Adrenal gland (tissue), 12 donors: ENCODE measurements around the gene CEACAM8. TPM values are rescaled to one million over a fixed set of nuclear protein-coding genes. Genes with fewer than 3 reads are reported as not detected.

Experiments
- DNase-seq, 7 donors: peaks; one replicate each; pipeline ENCODE4 v3.0.0-alpha.2; 2019 to 2020
- H3K27ac ChIP-seq, 5 donors: fragments of 200-600 bp; sonication (generic) in 4 of 5; 1 replicate in 3 of 5; 2 replicates in 2 of 5; pipeline versions ENCODE4 v1.5.1 to v1.8.0; 2016 to 2020; ENCODE audit warnings: mild to moderate bottlenecking in 1 of 5
- H3K27me3 ChIP-seq: fragments of 200-600 bp; 2 replicates; pipeline ENCODE4 v1.8.0; 2021
- H3K36me3 ChIP-seq, 2 donors: fragments of 200-600 bp; replicated peaks in 1 of 2; 1 replicate in 1 of 2; 2 replicates in 1 of 2; pipeline versions ENCODE4 v1.5.1 to v1.8.0; 2018 to 2022
- H3K4me1 ChIP-seq, 2 donors: fragments of 200-600 bp; replicated peaks in 1 of 2; 1 replicate in 1 of 2; 2 replicates in 1 of 2; pipeline versions ENCODE4 v1.5.1 to v1.8.0; 2018 to 2021
- H3K4me3 ChIP-seq, 4 donors: fragments of 200-600 bp; sonication (generic) in 3 of 4; one replicate each; pipeline ENCODE4 v1.5.1; 2016 to 2018
- H3K9me3 ChIP-seq, 3 donors: fragments of 200-600 bp; sonication (generic) in 1 of 3; replicated peaks in 1 of 3; 1 replicate in 2 of 3; 2 replicates in 1 of 3; pipeline versions ENCODE4 v1.5.1 to v1.8.0; 2016 to 2021
- CTCF ChIP-seq, 6 experiments: fragments of 450-650 bp in 4 of 6; fragments of 200-600 bp in 2 of 6; sonication (generic) in 1 of 6; IDR thresholded peaks; 1 replicate in 5 of 6; 2 replicates in 1 of 6; pipeline versions ENCODE4 v1.5.1 to v1.8.0; 2016 to 2021; ENCODE audit warnings: antibody characterized with exemption in 6 of 6, mild to moderate bottlenecking in 2 of 6, moderate library complexity in 1 of 6
- POLR2A ChIP-seq, 2 donors: fragments of 450-650 bp; IDR thresholded peaks; one replicate each; pipeline ENCODE4 v1.6.1; 2017; ENCODE audit warnings: antibody characterized with exemption in 2 of 2, mild to moderate bottlenecking in 2 of 2, moderate library complexity in 1 of 2
- WGBS, 4 donors: extraction: QIAGEN DNeasy Blood & Tissue Kit in 2 of 4; methylation state at CpG; one replicate each; pipeline versions ENCODE4 v1.1.5 to v1.1.7; 2013 to 2017; 5-methylcytosine and 5-hydroxymethylcytosine counted together
- intact Hi-C, 2 donors: fragments of 100-400 bp; cut with DNase I; formaldehyde crosslinking; loops; one replicate each; pipeline versions ENCODE4 v1.14.1 to v1.15.0; 2022 to 2023
- polyA plus RNA-seq, 3 donors: library from polyadenylated mRNA; stranded (reverse); fragments of 200-250 nt in 2 of 3; fragments of 350-450 nt in 1 of 3; fragmentation: Illumina TruSeq in 1 of 3; extraction: RNeasy Lipid Tissue Mini Kit (QIAGEN cat#74804) in 1 of 3; gene quantifications; one replicate each; pipeline ENCODE4 v1.2.3, GENCODE V29; 2013 to 2014
- total RNA-seq, 9 donors: library from RNA; depleted of rRNA in 4 of 9; stranded (reverse); fragments of >200 nt in 4 of 9; fragments of 120-200 nt in 1 of 9; fragmentation: NEBNext Ultra II Directional in 1 of 9; extraction: Animal tissue kit (Norgen Biotek cat#: 25700) in 1 of 9; gene quantifications; one replicate each; pipeline versions ENCODE4 v1.1.0 to v1.2.4, GENCODE V29; 2013 to 2023
- donor health status: healthy with polysubstance abuse.
- donor health status: Bipolar disorder and iron deficiency.
- donor health status: DM: yes; HTN: yes; CAD: no.
- donor health status: DM: no; HTN: no; CAD: no.
- donor health status: DM: no; HTN: no; CAD: no.
- donor health status: DM: yes; HTN: yes; CAD: no.

The CEACAM8 gene
- total and polyA plus RNA-seq, 12 donors = 0.17 TPM; not detected in 11

- Histone ChIP-seq H3K36me3 (no peaks in the 10 kb centered on the region), H3K27me3 (no peaks in the 10 kb centered on the region), H3K9me3 (no peaks in the 10 kb centered on the region), H3K4me1 (no peaks in the 10 kb centered on the region), H3K4me3 (no peak overlapping the region), H3K27ac (no peak overlapping the region)
- no peak for TF ChIP-seq CTCF (IDR thresholded peaks at IDR 0.05)
- TF ChIP-seq POLR2A (IDR thresholded peaks at IDR 0.05) = no peak
- peak in 5 of 7 donors; percentile 25 to 47 (median 29) for DNase-seq
- WGBS, 4 donors = 27 to 36% (median 34%) methylated on average over 5 of the region's 5 CpGs
- intact Hi-C loops = no loop called here
Measured at GRCh38 chr19:42601811-42602443, 7.2 kb upstream of the CEACAM8 start.

GRCh38 chr19:42596391-42597072 is 1.8 kb upstream of the CEACAM8 start:
- TF ChIP-seq CTCF (IDR thresholded peaks at IDR 0.05) (peak; percentile 82 to 95 (median 88)), POLR2A (IDR thresholded peaks at IDR 0.05) (no peak)
- Histone ChIP-seq H3K36me3 (no peaks in the 10 kb centered on the region), H3K4me1 (no peaks in the 10 kb centered on the region), H3K9me3 (no peaks in the 10 kb centered on the region), H3K4me3 (no peak overlapping the region), H3K27me3 (no peaks in the 10 kb centered on the region), H3K27ac (no peak overlapping the region)
- DNase-seq = peak; percentile 19 to 66 (median 45)
- intact Hi-C loops = loop anchor here in 1 of 2 donors (5.0 kb wide), 1 partner anchor 34 kb away; no protein-coding TSS in a partner anchor
- 17 to 28% (median 18%) methylated on average over 10 to 16 of the region's 16 CpGs for WGBS, 4 donors

DNA sequence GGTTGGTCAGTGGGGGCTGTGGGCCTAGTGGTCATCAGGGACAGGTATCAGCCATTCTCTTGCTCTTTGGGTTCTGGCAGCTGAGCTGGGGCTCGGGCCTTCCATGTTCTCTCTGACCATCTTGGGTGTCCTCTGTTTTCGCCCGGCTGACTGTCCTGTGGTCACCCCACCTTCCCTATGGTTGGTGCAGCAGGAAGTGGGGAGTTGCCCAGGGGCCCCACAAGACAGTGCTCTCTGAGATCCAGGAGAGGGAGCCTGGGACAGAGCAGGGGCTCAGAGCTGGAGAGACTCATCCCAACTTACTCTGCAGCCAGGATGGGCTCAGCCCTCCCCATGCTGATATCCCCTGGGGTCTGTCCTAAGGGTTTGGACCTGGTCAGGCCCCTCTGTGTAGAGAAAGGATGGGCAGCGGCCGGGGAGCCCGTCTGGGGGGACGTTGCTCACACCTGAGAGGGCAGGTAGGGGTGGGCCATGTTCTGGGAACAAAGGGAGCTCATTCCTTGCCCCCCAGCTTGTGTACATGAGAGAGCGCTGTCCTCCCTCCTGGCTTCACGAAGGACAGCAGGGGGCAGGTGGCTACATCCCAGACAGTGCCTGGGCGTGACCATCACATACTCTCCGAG is 937 bp upstream of the CEACAM8 start:
- intact Hi-C loops = loop anchor here in 1 of 2 donors (5.0 kb wide), 1 partner anchor 33 kb away; no protein-coding TSS in a partner anchor
- no peaks in the 10 kb centered on the region for H3K36me3 ChIP-seq
- no peak overlapping the region for H3K27ac ChIP-seq
- no peak for DNase-seq
- 81 to 92% (median 82%) methylated on average over 7 to 11 of the region's 11 CpGs for WGBS, 4 donors
- no peaks in the 10 kb centered on the region for H3K4me1 ChIP-seq
- H3K9me3 ChIP-seq = no peaks in the 10 kb centered on the region
- TF ChIP-seq CTCF (IDR thresholded peaks at IDR 0.05) (no peak), POLR2A (IDR thresholded peaks at IDR 0.05) (no peak)
- H3K27me3 ChIP-seq = no peaks in the 10 kb centered on the region
- H3K4me3 ChIP-seq = no peak overlapping the region

- DNase-seq = no peak
- WGBS, 4 donors = 78 to 92% (median 90%) methylated on average over 2 to 7 of the region's 7 CpGs
- TF ChIP-seq POLR2A (IDR thresholded peaks at IDR 0.05) (no peak), CTCF (IDR thresholded peaks at IDR 0.05) (no peak)
Measured at GRCh38 chr19:42589792-42590191, 4.9 kb downstream of the CEACAM8 start.

More at GRCh38 chr19:42589792-42590191, 4.9 kb downstream of the CEACAM8 start:
- Histone ChIP-seq H3K4me3 (no peak overlapping the region), H3K4me1 (no peaks in the 10 kb centered on the region), H3K9me3 (no peaks in the 10 kb centered on the region), H3K27me3 (no peaks in the 10 kb centered on the region), H3K36me3 (no peaks in the 10 kb centered on the region), H3K27ac (no peak overlapping the region)
- intact Hi-C loops = no loop called here
